ENCODE measurements around the gene UNC13C.

UNC13C gene

DNA sequence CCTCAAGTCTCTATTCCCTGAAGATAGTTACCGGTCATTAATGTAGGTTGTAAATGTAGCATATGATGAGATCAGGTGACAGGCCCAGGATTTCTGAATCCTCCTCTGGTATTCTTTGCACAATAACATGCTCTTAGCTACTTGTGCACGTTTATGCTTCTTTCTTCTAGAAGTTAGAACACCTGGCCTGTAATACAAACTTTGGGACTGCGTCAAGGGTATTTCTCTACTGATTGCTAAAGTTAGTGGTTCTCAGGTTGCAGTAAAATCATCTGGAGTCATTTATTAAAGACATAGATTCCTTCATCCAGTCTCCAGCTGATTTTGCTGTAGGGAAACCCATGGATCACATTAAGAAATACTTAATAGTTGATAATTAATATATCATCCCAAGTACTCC is 48.0 kb downstream of the UNC13C start:
- DNase-seq (ENCODE audit: low read depth), result no peak

GRCh38 chr15:54026891-54027290 is 48.6 kb downstream of the UNC13C start:
- DNase-seq (ENCODE audit: low read depth), result no peak

GRCh38 chr15:54029081-54029480 is 50.8 kb downstream of the UNC13C start:
- no peak for DNase-seq (ENCODE audit: low read depth)

GRCh38 chr15:54032066-54032465 is 53.8 kb downstream of the UNC13C start:
- no peak for DNase-seq (ENCODE audit: low read depth)

- DNase-seq (ENCODE audit: low read depth), result no peak
Measured at GRCh38 chr15:54033356-54033860, 55.2 kb downstream of the UNC13C start.

DNA sequence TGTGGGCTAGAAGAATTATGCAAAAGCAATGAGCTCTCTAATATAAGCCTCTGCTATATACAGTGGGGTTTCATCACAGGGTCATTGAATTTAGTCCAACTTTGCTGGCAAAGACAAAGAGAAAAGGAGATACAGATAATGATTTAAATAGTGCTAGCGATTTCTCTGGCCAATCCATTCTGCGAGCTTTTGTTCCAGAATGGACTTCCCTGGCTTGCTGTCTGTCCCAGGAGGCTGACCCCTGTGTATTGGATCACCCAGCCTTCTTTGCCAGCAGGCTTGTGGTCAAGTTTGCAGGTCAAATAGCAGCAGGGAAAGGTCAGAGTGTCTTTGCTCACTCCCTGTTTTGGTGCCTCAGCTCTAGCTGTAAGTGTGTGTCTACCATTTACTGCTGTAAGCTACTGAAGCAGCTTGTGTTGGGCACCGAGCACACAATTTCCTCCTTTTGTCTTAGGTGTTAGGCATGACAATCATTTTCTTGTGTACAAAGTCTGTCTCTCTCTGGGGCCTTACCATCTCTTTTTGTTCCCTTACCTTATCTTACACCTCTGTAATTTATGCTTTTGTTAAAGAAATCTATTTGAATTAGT is 55.7 kb downstream of the UNC13C start:
- no peak for DNase-seq (ENCODE audit: low read depth)

GRCh38 chr15:54035616-54036015 is 57.4 kb downstream of the UNC13C start:
- DNase-seq (ENCODE audit: low read depth), result no peak

- DNase-seq (ENCODE audit: low read depth), result no peak
Measured at GRCh38 chr15:54045397-54045796, 67.2 kb downstream of the UNC13C start.

- no peak for DNase-seq (ENCODE audit: low read depth)
Measured at GRCh38 chr15:54046093-54046492, 67.9 kb downstream of the UNC13C start.

DNA sequence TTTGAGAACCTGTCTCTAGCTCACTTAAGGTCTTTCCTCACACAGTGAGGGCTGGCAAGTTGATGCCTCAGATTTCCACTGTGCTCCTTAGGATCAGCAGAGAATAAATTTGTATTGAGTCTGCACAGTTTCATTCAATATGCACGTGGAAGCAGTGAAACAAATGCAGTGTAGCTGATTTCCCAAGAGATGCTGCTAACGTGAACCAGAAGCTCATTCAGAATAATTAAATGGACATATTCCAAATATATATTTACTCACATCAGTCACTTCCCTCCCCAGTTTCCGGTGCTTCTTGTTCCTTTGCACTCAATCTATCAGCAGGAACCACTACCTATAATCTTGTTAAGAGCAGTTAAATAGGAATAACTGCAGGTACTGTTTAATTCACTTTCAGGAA is 86.1 kb downstream of the UNC13C start:
- no peak for DNase-seq (ENCODE audit: low read depth)

DNA sequence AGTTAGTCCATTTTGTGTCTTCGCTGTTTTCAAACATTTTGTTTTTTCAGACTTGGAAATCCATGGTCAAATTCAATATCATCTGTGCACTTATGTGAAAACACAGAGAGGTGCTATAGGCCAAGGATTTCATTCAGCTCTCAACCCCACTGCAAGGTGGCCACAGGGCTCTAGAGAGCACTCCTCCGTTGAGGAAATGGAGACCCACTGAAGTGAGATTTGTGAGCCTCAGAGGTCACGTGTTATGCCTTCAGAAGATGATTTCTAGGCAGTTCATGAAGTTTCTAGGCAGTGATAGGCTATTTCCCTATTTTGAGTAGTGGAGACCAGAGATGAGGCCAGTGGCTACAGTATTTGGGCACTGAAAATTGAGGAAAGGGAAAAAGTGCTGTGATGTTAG is 88.2 kb downstream of the UNC13C start:
- DNase-seq (ENCODE audit: low read depth), result no peak

DNA sequence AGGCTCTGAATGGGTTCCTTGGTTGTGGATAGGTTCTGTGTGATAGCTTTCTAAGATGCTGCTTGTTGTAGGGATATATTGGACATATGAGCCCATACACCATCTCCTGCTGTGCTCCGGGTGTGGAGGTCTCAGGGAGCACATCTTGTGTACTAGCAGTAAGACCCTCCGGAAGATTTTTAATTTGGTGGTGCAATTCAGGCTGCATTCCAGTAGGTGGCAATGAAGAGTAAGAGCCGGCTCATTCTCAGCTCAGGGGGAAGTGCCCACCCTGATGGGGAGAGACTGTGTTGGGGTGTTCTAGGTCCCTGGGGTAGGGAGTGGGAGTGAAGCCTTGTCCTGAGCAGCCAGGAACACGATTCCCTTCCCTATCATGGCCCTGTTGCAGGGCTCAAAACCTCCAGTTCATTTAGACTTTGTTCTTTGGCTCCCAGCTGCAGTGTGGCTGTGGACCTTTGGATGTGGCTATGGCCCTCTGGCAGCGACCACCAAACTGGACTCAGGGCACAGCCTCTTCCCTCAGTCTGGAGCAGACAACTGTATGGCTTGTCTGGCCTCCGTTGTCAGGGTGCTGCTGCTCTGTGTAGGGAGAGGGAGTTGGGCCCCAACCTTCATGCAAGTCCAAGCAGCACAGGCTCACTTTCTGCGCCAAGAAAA is 104.7 kb downstream of the UNC13C start:
- DNase-seq (ENCODE audit: low read depth), result no peak

DNA sequence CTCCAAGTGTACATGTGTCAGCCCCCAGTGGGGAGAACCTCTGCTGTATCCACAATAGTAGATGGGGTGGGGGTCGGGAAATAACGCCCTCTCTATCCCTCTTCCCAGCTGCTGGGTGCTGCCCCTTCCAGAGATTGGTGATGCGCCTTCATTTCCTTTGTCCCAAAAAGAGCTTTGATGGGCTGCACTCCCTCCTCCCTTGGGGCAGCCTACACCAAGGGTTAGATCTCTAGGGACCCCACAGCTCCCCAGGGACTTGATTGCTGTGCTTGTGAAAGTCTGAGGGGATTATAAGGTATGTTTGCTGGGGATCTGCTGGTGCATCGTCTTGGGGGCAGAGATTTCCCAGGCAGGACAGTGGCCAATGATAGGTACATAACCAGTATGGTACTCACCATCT is 105.3 kb downstream of the UNC13C start:
- no peak for DNase-seq (ENCODE audit: low read depth)

GRCh38 chr15:54083991-54084390 is 105.8 kb downstream of the UNC13C start:
- no peak for DNase-seq (ENCODE audit: low read depth)

GRCh38 chr15:54088837-54089236 is 110.6 kb downstream of the UNC13C start:
- DNase-seq (ENCODE audit: low read depth), result no peak

GRCh38 chr15:54089776-54090175 is 111.5 kb downstream of the UNC13C start:
- DNase-seq (ENCODE audit: low read depth), result no peak

- DNase-seq (ENCODE audit: low read depth), result no peak
Measured at GRCh38 chr15:54091651-54092050, 113.4 kb downstream of the UNC13C start.

GRCh38 chr15:54094661-54095060 is 116.4 kb downstream of the UNC13C start:
- no peak for DNase-seq (ENCODE audit: low read depth)

- DNase-seq (ENCODE audit: low read depth), result no peak
Measured at GRCh38 chr15:54097019-54097418, 118.8 kb downstream of the UNC13C start.

GRCh38 chr15:54099010-54099409 is 120.8 kb downstream of the UNC13C start:
- no peak for DNase-seq (ENCODE audit: low read depth)

GRCh38 chr15:54101664-54102270 is 123.5 kb downstream of the UNC13C start:
- no peak for DNase-seq (ENCODE audit: low read depth)

- DNase-seq (ENCODE audit: low read depth), result no peak
Measured at GRCh38 chr15:54102704-54103103, 124.5 kb downstream of the UNC13C start.

GRCh38 chr15:54109014-54109413 is 130.8 kb downstream of the UNC13C start:
- no peak for DNase-seq (ENCODE audit: low read depth)

- DNase-seq (ENCODE audit: low read depth), result no peak
Measured at GRCh38 chr15:54119051-54119450, 140.8 kb downstream of the UNC13C start.
